Erythroblast (primary cell): ENCODE results near the gene HBE1.

Experiments
- GATA1 ChIP-seq: IDR thresholded peaks from 2 replicates; pipeline ENCODE4 v1.6.1; 2011; ENCODE audit warnings: low read depth, mild to moderate bottlenecking, control low read depth, low read length, moderate library complexity
- POLR2A ChIP-seq: IDR thresholded peaks from 2 replicates; pipeline ENCODE4 v1.6.1; 2011; ENCODE audit warnings: mild to moderate bottlenecking, low read length

DNA sequence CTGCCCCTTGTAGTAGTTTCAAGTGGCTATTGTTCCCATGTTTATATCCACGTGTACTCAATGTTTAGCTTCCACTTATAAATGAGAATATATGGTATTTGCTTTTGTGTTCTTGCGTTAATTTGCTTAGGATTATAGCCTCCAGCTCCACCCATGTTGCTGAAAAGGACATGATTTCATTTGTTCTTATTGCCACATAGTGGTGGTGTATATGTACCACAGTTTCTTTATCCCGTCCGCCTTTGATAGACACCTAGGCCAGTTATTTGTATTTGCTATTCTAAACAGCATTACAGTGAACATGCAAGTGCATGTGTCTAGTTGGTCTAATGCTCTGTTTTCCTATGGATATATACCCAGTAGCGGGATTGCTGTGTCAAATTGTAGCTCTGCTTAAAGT is 47.5 kb upstream of the HBE1 start:
- TF ChIP-seq POLR2A (no peak), GATA1 (no peak)
